ENCODE results near the gene RBBP8NL.

The RBBP8NL gene

DNA sequence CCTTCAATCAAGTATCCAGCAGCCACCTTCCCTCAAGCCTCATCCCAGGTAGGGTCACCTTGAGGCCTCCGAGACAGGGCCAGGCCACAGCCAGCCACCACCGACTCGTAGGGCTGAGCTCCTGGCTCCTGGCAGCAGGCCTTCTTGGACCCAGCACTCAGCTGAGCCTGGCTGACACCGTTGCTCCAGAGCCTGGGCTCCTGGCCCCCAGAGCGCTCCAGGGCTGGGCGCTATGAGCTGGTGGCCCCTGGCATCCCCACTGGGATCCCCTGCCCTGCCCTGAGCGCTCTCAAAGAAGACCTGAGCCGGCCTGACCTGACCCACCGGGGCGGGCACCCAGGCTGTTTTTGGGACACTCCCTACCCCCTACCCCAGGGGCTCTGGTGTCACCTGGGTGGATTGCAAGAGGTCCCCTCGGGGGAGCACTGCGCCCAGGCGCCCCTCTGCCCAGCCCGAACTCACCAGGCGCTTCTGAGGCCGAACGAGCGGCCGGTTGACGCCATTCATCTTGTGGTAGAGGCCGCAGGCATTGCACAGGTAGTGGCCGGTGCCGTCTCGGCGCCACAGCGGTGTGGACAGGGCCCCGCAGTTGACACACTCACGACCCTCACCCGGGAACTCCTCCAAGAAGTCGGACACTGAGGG, 45.7 kb upstream of the RBBP8NL start:
- no peak overlapping the region for H3K4me3 ChIP-seq (ENCODE audit: low read depth in 1 of 2, low read length in 2 of 2)
- no peaks in the 10 kb centered on the region for H3K9me3 ChIP-seq (ENCODE audit: insufficient read depth, low read length, severe bottlenecking)
- H3K4me1 ChIP-seq (ENCODE audit: insufficient read depth, low read length), result no peaks in the 10 kb centered on the region
- no peak overlapping the region for H3K27ac ChIP-seq (ENCODE audit: low read length)
- no peak overlapping the region for H2AFZ ChIP-seq (ENCODE audit: low read depth, low read length)
- H4K20me1 ChIP-seq (ENCODE audit: insufficient read depth, low read length), result peaks cover 5% of the 10 kb centered on the region; the same call in 1 of the 2 replicates
- no peak for DNase-seq
- no peak overlapping the region for H3K9ac ChIP-seq (ENCODE audit: low read depth, low read length)
- peaks cover 5% of the 10 kb centered on the region for H3K27me3 ChIP-seq (ENCODE audit: insufficient read depth, low read length, poor library complexity)
- TF ChIP-seq EZH2 (IDR thresholded peaks at IDR 0.05; ENCODE audit: borderline replicate concordance, low read depth, low read length, severe bottlenecking), result no peak
- TF ChIP-seq, protein P1, sequence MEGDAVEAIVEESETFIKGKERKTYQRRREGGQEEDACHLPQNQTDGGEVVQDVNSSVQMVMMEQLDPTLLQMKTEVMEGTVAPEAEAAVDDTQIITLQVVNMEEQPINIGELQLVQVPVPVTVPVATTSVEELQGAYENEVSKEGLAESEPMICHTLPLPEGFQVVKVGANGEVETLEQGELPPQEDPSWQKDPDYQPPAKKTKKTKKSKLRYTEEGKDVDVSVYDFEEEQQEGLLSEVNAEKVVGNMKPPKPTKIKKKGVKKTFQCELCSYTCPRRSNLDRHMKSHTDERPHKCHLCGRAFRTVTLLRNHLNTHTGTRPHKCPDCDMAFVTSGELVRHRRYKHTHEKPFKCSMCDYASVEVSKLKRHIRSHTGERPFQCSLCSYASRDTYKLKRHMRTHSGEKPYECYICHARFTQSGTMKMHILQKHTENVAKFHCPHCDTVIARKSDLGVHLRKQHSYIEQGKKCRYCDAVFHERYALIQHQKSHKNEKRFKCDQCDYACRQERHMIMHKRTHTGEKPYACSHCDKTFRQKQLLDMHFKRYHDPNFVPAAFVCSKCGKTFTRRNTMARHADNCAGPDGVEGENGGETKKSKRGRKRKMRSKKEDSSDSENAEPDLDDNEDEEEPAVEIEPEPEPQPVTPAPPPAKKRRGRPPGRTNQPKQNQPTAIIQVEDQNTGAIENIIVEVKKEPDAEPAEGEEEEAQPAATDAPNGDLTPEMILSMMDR (IDR thresholded peaks at IDR 0.05; ENCODE audit: borderline replicate concordance, extremely low read depth, low read length, poor library complexity, severe bottlenecking), result no peak
- no peak overlapping the region for H3K4me2 ChIP-seq (ENCODE audit: insufficient read depth, low read length)
- no peaks in the 10 kb centered on the region for H3K36me3 ChIP-seq (ENCODE audit: insufficient read depth, low read length)
- no peak for ATAC-seq (ENCODE audit: insufficient read depth, low read depth)
- H3K79me2 ChIP-seq (ENCODE audit: insufficient read depth, low read length), result no peaks in the 10 kb centered on the region

DNA sequence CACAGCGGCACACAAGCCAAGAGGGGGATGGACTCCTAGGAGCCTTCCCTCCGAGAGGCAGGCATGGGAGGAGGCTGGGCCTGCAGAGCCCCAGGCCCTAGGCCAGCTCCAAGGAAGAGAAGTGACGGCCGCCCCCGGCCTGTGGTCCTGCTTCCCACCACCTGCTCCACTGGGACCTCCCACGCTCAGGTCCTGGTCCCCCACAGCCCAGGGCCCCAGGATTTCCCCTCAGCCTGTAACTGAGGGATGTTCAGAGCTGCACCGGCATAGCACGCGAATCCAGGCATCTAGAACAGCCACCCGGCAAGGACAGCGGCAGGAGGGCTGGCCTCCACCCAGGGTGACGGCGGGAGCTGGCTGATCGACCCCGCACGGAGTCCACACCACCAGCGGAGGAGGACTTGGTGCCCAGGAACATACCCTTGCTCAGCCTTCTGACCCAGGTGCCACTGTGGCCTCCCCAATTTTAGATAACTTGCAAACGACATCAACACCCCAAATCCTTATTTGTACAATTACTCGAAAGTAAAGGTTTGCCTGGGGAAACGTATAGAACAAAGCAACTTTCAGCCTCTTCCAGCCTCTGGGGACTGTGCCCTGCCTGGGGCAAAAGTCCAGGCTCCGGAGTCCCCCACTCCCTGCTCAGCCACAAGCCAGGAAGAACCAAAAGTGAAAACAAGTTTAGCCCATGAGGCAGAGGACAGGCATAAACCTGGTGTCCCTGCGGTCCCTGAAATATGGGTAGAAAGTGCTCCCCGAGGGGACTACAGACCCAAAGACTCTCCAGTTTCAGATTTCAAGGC, 45.0 kb upstream of the RBBP8NL start:
- Histone ChIP-seq H3K9me3 (ENCODE audit: insufficient read depth, low read length, severe bottlenecking) (no peaks in the 10 kb centered on the region), H3K27me3 (ENCODE audit: insufficient read depth, low read length, poor library complexity) (peaks cover 5% of the 10 kb centered on the region), H3K4me2 (ENCODE audit: insufficient read depth, low read length) (no peak overlapping the region), H3K79me2 (ENCODE audit: insufficient read depth, low read length) (no peaks in the 10 kb centered on the region), H3K27ac (ENCODE audit: low read length) (no peak overlapping the region), H3K4me1 (ENCODE audit: insufficient read depth, low read length) (no peaks in the 10 kb centered on the region), H3K4me3 (ENCODE audit: low read depth in 1 of 2, low read length in 2 of 2) (no peak overlapping the region), H3K9ac (ENCODE audit: low read depth, low read length) (no peak overlapping the region), H2AFZ (ENCODE audit: low read depth, low read length) (no peak overlapping the region), H3K36me3 (ENCODE audit: insufficient read depth, low read length) (no peaks in the 10 kb centered on the region), H4K20me1 (ENCODE audit: insufficient read depth, low read length) (peaks cover 5% of the 10 kb centered on the region; the same call in 1 of the 2 replicates)
- no peak for ATAC-seq (ENCODE audit: insufficient read depth, low read depth)
- TF ChIP-seq, protein P1 (IDR thresholded peaks at IDR 0.05; ENCODE audit: borderline replicate concordance, extremely low read depth, low read length, poor library complexity, severe bottlenecking), result no peak
- TF ChIP-seq EZH2 (IDR thresholded peaks at IDR 0.05; ENCODE audit: borderline replicate concordance, low read depth, low read length, severe bottlenecking), result no peak
- no peak for DNase-seq

DNA sequence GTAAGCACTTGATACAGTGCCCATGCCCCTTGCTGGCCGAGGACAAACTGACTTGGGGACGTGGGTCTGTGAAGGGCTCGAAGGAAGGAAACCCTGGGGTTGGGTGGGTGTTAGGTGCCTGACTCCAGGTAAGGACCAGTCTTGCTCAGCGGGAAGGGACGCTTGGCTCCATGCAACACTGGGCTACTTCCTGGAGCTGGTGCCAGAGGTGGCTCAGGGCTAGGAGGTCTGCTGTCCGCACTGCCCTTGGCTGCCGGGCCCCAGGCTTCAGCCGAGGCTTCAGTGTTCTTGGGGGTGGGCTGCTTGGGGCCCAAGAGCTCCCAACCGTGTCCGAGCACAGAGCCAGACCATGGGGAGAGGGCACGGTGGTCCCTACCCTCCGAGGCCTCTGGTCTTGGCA, 43.1 kb upstream of the RBBP8NL start:
- H3K9ac ChIP-seq (ENCODE audit: low read depth, low read length), result no peak overlapping the region
- no peak overlapping the region for H2AFZ ChIP-seq (ENCODE audit: low read depth, low read length)
- peaks cover 9% of the 10 kb centered on the region; the same call in 1 of the 2 replicates for H4K20me1 ChIP-seq (ENCODE audit: insufficient read depth, low read length)
- no peaks in the 10 kb centered on the region for H3K36me3 ChIP-seq (ENCODE audit: insufficient read depth, low read length)
- H3K4me2 ChIP-seq (ENCODE audit: insufficient read depth, low read length), result no peak overlapping the region
- no peak overlapping the region for H3K4me3 ChIP-seq (ENCODE audit: low read depth in 1 of 2, low read length in 2 of 2)
- H3K79me2 ChIP-seq (ENCODE audit: insufficient read depth, low read length), result no peaks in the 10 kb centered on the region
- no peak overlapping the region for H3K27ac ChIP-seq (ENCODE audit: low read length)
- no peaks in the 10 kb centered on the region for H3K4me1 ChIP-seq (ENCODE audit: insufficient read depth, low read length)
- no peak for DNase-seq
- ATAC-seq (ENCODE audit: insufficient read depth, low read depth), result no peak
- peaks cover 5% of the 10 kb centered on the region for H3K27me3 ChIP-seq (ENCODE audit: insufficient read depth, low read length, poor library complexity)
- TF ChIP-seq, protein P1 (IDR thresholded peaks at IDR 0.05; ENCODE audit: borderline replicate concordance, extremely low read depth, low read length, poor library complexity, severe bottlenecking), result no peak
- TF ChIP-seq EZH2 (IDR thresholded peaks at IDR 0.05; ENCODE audit: borderline replicate concordance, low read depth, low read length, severe bottlenecking), result no peak
- H3K9me3 ChIP-seq (ENCODE audit: insufficient read depth, low read length, severe bottlenecking), result no peaks in the 10 kb centered on the region

All from DND-41 (cell line).